Mononuclear cell (primary cell): ENCODE data around the gene ZBTB7C. TPM values are rescaled to one million over a fixed set of nuclear protein-coding genes. Genes with fewer than 3 reads are reported as not detected.

ENCODE experiments used
- H3K27me3 ChIP-seq: 2 replicates; pipeline ENCODE4 v1.6.0; 2011; ENCODE audit warnings: low read length, control low read depth; ENCODE audit not compliant: insufficient read depth
- H3K4me1 ChIP-seq: 2 replicates; pipeline ENCODE4 v1.5.1; 2011; ENCODE audit warnings: mild to moderate bottlenecking, low read length, control low read depth; ENCODE audit not compliant: insufficient read depth
- H3K4me3 ChIP-seq: 2 replicates; pipeline ENCODE4 v1.5.1; 2011; ENCODE audit warnings: mild to moderate bottlenecking, low read length, moderate library complexity
- H3K9me3 ChIP-seq: 2 replicates; pipeline ENCODE4 v1.5.1; 2011; ENCODE audit warnings: low read depth, mild to moderate bottlenecking, control low read depth, low read length
- total RNA-seq: library from RNA; depleted of rRNA; stranded (reverse); fragments of >200 nt; gene quantifications from one replicate; pipeline ENCODE4 v1.2.3, GENCODE V29; 2012

Gene ZBTB7C
- total RNA-seq, 1 donor: not detected

GRCh38 chr18:48049757-48050156 is 359.4 kb downstream of the ZBTB7C start:
- H3K4me1 ChIP-seq: no peaks in the 10 kb centered on the region
- peaks cover 3% of the 10 kb centered on the region for H3K27me3 ChIP-seq
- H3K9me3 ChIP-seq: no peaks in the 10 kb centered on the region
- H3K4me3 ChIP-seq: no peak overlapping the region

GRCh38 chr18:48048251-48048650 is 360.9 kb downstream of the ZBTB7C start:
- Histone ChIP-seq H3K9me3 (no peaks in the 10 kb centered on the region), H3K27me3 (no peaks in the 10 kb centered on the region), H3K4me1 (no peaks in the 10 kb centered on the region), H3K4me3 (no peak overlapping the region)

GRCh38 chr18:48046843-48047242 is 362.3 kb downstream of the ZBTB7C start:
- H3K9me3 ChIP-seq: no peaks in the 10 kb centered on the region
- H3K4me3 ChIP-seq: no peak overlapping the region
- no peaks in the 10 kb centered on the region for H3K4me1 ChIP-seq
- H3K27me3 ChIP-seq: no peaks in the 10 kb centered on the region

- no peaks in the 10 kb centered on the region for H3K27me3 ChIP-seq
- no peak overlapping the region for H3K4me3 ChIP-seq
- H3K9me3 ChIP-seq: no peaks in the 10 kb centered on the region
- no peaks in the 10 kb centered on the region for H3K4me1 ChIP-seq
Observed at GRCh38 chr18:48045744-48046143, 363.4 kb downstream of the ZBTB7C start.

- Histone ChIP-seq H3K4me3 (no peak overlapping the region), H3K9me3 (no peaks in the 10 kb centered on the region), H3K27me3 (no peaks in the 10 kb centered on the region), H3K4me1 (no peaks in the 10 kb centered on the region)
Observed at GRCh38 chr18:48044944-48045343, 364.2 kb downstream of the ZBTB7C start.

DNA sequence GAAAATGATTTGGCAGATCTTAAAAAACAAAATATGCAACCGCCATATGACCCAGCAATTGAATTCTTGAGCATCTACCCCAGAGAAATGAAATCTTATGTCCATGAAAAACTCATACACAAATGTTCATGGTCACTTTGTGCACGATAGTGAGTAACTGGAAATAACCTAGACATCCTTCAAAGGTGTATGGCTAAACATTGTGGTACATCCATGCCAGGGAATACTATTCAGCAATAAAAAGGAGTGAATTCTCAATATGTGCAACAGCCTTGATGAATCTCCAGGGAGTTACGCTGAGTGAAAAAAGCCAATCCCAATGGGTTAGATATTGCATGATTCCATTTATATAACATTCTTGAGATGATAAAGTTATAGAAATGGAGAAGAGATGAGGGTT is 366.0 kb downstream of the ZBTB7C start:
- Histone ChIP-seq H3K4me3 (no peak overlapping the region), H3K4me1 (no peaks in the 10 kb centered on the region), H3K9me3 (no peaks in the 10 kb centered on the region), H3K27me3 (no peaks in the 10 kb centered on the region)

- Histone ChIP-seq H3K27me3 (no peaks in the 10 kb centered on the region), H3K9me3 (no peaks in the 10 kb centered on the region), H3K4me3 (no peak overlapping the region), H3K4me1 (no peaks in the 10 kb centered on the region)
Observed at GRCh38 chr18:48042431-48042830, 366.8 kb downstream of the ZBTB7C start.

- Histone ChIP-seq H3K4me3 (no peak overlapping the region), H3K4me1 (no peaks in the 10 kb centered on the region), H3K9me3 (no peaks in the 10 kb centered on the region), H3K27me3 (no peaks in the 10 kb centered on the region)
Observed at GRCh38 chr18:48040457-48041110, 368.6 kb downstream of the ZBTB7C start.

- Histone ChIP-seq H3K9me3 (no peaks in the 10 kb centered on the region), H3K4me1 (no peaks in the 10 kb centered on the region), H3K4me3 (no peak overlapping the region), H3K27me3 (no peaks in the 10 kb centered on the region)
Observed at GRCh38 chr18:48039769-48040215, 369.4 kb downstream of the ZBTB7C start.

DNA sequence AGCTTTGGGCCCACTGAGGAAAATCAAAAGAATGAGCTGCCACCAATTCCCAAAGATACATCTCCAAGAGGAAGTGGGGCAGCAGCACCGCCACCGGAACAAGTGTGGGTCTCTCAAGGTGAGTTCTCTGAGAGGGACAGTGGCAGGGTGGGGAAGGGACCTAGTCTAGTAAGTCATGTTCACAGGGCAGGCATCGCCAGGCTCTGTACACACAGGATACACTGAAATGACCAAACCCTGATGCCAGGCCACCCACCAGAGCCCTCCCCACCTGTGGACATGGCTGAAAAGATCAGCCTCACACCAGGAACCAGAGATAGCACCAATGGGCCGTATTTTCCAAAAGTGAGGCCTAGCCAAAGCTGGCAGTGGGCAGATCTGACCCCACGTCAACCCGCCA is 370.5 kb downstream of the ZBTB7C start:
- no peaks in the 10 kb centered on the region for H3K9me3 ChIP-seq
- no peaks in the 10 kb centered on the region for H3K4me1 ChIP-seq
- no peaks in the 10 kb centered on the region for H3K27me3 ChIP-seq
- no peak overlapping the region for H3K4me3 ChIP-seq

DNA sequence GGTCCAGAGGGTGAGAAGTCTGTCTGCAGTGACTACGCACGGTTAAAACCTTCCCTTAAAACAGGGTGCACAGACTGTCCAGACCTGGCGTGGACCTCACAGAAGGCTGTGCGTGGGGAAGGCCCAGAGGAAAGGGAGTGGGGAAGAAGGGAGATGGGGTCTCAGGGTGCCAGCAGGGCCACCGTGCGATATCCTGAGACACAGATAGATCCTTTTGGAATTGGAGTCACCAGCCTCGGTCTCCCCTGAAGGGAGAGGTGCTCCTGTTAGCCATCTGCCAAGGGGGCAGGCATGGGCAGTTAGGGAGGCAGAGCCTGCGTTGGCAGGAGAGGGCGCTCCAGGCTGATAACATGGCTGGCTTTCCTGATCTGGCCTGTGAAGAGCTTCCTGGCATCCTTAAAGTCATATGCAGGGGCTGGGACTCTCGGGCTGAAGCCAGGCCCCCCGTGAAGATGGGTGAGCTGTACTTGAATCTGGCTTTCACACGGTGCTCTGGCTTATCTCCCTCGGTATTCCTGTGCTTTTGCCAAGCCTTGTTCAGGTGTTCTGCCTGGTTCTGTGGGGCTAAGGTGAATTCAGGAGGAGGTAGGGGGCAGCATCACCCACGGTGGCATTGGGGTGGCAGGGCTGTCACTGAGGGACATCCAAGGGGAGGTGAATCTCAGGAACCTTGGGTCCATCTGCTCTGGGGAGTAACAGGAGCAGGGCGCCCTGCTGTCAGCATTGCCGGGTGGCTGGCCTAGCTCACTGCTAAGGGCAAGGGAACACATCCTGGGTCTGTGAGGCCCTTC is 371.5 kb downstream of the ZBTB7C start:
- Histone ChIP-seq H3K9me3 (no peaks in the 10 kb centered on the region), H3K4me1 (no peaks in the 10 kb centered on the region), H3K27me3 (no peaks in the 10 kb centered on the region), H3K4me3 (no peak overlapping the region)

GRCh38 chr18:48036641-48037421 is 372.4 kb downstream of the ZBTB7C start:
- Histone ChIP-seq H3K4me3 (no peak overlapping the region), H3K27me3 (no peaks in the 10 kb centered on the region), H3K9me3 (no peaks in the 10 kb centered on the region), H3K4me1 (no peaks in the 10 kb centered on the region)

- H3K4me1 ChIP-seq: no peaks in the 10 kb centered on the region
- no peaks in the 10 kb centered on the region for H3K27me3 ChIP-seq
- no peak overlapping the region for H3K4me3 ChIP-seq
- H3K9me3 ChIP-seq: no peaks in the 10 kb centered on the region
Observed at GRCh38 chr18:48036226-48036625, 373.0 kb downstream of the ZBTB7C start.

DNA sequence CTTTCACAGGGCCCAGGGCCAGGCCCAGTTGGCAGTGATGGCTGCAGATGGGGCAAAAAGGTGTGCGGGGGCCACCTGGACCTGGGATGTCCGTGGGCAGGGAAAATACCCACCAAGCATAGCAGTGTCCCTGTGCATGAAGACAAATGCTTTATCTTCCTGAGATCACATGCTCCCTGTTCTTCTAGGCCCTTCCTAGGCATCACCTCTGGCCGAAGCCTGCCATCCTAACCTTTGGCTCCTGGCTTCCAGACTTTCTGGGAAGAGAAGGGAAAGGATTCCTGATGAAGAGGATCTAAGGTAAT is 373.7 kb downstream of the ZBTB7C start:
- H3K4me1 ChIP-seq: no peaks in the 10 kb centered on the region
- H3K9me3 ChIP-seq: no peaks in the 10 kb centered on the region
- no peaks in the 10 kb centered on the region for H3K27me3 ChIP-seq
- no peak overlapping the region for H3K4me3 ChIP-seq
